Measurements from ENCODE around the gene ATP9B.
A peak's percentile ranks its signal among the peaks of the same experiment; 100 is the strongest.
"Not testable (repeated sequence)": the region's sequence is repeated elsewhere in the genome, so short reads cannot be mapped to it uniquely, and the experiment has no call there.

The ATP9B gene

DNA sequence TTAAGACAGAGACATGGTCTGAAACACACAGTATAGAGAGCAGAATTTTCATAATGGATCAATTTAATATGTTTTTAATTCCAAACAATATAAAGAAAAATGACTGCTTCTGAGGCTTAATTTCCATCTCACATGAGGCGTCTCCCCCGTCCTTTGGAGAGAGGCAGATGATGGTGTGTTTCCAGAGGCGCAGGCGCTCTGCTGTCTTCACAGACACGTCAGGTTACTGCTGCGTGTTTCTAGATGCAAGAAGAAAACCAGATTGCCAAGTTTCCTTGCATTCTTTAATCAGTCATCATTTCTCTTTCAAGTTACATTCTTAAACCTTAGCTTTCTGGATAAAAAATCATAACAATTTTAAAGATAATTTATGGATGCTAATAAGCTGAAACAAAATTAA, 160.2 kb downstream of the ATP9B start:
- no peak for DNase-seq (ENCODE audit: low read depth in 2 of 2)

DNA sequence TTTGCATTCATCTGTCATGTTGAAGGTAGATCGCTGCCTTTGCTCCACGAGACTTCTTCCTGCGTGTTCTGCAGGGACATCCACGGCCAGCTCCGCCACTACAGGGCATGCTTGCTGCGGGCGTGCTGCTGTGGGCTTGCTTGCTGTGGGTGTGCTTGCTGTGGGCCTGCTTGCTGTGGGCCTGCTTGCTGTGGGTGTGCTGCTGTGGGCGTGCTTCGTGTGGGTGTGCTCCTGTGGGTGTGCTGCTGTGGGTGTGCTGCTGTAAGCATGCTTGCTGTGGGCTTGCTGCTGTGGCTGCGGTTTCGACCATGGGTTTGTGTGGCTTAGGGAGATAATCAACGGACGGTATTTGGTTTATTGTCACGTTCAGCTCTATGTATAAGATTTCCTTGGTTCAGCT, 165.2 kb downstream of the ATP9B start:
- no peak for DNase-seq (ENCODE audit: low read depth in 2 of 2)

DNA sequence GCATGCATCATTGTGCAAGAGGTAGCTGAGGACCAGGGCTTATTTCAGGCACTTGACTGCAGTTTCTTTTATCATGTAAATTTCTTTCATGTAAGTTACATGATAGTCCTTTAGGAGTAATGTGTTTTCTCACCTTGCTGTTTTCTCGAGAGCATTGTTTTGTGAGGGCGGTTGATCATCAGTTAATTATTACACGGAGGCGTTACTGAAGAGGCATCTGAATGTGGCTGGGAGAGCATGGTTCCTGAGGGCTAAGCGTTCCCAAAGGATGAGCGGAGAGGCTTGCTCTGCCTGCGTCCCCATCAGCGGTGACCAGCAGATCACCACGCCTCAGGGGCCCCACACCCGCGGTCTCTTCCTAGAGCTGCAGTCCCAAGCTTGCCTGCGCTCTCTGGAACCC, 170.4 kb downstream of the ATP9B start:
- no peak for DNase-seq (ENCODE audit: low read depth in 2 of 2)

DNA sequence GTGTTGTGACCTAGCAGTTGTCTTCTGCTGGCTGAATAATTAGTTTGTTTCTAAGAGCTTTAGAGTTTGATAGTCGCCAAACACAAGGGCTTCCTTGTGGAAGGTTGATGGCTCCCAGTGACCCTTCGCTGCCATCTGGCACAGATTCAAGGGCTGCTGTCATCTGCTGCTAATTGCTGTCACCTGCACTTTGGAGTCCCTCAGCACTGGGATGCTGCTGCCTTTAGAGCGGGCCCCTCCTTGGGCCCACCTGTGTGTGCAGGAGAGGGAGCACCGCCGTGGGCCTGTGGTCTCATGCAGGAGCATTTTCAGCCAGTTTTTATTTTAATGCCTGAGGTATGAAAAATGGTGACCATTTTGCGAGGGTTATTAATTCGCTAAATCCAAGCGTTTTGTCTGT, 172.6 kb downstream of the ATP9B start:
- no peak for DNase-seq (ENCODE audit: low read depth in 2 of 2)

DNA sequence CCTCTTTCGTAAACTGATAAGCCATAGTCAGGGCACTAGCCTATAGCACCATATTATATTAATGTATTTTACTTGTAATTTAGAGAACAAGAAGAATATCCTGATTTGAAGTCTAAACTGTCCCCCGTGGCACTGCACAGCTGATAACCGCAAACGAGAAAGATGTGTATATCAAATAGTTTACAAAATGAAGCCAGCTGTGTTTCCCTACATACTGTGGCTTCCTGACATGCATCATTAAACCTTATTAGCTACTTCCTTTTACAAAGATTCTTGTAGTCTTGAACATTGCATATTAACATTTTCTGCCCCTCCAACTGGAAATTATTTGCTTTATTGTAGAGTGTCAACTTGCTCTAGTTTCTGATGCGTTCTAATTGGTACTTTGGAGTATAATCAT, 173.1 kb downstream of the ATP9B start:
- peak; percentile 19 to 28 for DNase-seq (ENCODE audit: low read depth in 2 of 2)

DNA sequence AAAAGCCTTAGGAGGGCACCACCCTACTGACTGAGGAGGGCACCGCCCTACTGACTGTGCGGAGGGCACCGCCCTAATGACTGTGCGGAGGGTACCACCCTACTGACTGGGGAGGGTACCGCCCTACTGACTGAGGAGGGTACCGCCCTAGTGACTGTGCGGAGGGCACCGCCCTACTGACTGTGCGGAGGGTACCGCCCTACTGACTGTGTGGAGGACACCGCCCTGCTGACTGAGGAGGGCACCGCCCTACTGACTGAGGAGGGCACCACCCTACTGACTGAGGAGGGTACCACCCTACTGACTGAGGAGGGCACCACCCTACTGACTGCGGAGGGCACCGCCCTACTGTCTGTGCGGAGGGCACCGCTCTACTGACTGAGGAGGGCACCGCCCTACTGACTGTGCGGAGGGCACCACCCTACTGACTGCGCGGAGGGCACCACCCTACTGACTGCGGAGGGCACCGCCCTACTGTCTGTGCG, 176.4 kb downstream of the ATP9B start:
- DNase-seq (ENCODE audit: low read depth in 2 of 2), result no peak

DNA sequence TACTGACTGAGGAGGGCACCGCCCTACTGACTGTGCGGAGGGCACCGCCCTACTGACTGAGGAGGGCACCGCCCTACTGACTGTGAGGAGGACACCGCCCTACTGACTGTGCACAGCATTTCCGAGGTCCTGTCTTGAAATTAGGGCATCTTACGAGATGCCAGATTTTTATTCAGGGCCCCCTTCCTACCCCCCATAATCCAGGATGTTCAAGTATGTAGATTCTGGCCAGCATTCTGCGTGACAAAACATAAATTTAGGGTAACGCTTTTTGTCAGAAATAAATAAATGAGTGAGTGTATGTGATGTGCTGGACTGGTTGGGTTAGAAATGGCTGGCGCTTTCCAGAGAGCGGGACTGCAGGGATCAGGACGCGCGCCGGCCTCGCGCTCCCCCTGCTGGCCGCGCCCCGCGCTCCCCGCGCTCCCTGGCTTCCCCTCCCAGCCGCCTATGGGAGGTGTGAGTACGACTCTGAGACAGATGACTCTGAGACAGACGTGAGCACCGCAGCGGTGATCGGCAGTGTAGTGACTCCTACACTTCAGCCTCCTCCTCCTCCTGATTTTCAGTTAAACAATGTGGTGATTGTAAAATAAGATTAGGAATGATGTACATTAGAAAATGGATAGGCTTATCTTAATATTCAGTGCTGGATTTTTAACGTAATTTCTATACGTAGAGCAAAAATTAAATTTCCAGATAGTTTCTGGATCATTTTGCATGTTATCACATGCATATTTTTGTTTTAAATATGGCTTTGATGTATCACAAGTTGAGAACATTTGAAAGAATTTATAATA, 177.3 kb downstream of the ATP9B start:
- DNase-seq (ENCODE audit: low read depth in 2 of 2), result peak; percentile 39 to 41

DNA sequence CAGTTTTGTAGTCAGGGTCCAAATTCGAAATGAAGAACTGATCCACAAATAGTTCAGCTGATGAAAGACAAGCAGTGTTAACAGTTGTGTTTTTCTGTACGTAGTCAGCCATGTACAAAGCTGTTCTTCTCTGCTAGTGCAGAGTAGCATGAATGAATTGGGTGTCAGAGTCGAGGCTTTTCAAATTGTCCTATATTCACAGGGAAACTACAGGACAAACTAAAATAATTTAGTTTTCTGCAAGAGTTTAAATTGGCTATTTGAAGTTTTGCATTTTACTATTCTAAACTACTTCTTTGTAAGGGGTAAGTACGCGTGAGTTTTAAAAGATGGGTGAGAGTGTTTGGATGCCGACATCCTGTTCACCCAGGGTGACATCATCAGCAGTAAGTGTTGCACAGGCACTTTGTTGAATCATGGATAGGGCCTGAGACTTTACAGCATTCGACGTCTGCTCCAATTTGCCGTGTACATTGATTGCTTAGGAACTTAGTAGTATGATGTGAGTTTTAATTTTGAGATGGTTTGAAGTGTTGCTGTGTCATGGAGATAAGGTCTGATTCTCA, 179.4 kb downstream of the ATP9B start:
- no peak for DNase-seq (ENCODE audit: low read depth in 2 of 2)

DNA sequence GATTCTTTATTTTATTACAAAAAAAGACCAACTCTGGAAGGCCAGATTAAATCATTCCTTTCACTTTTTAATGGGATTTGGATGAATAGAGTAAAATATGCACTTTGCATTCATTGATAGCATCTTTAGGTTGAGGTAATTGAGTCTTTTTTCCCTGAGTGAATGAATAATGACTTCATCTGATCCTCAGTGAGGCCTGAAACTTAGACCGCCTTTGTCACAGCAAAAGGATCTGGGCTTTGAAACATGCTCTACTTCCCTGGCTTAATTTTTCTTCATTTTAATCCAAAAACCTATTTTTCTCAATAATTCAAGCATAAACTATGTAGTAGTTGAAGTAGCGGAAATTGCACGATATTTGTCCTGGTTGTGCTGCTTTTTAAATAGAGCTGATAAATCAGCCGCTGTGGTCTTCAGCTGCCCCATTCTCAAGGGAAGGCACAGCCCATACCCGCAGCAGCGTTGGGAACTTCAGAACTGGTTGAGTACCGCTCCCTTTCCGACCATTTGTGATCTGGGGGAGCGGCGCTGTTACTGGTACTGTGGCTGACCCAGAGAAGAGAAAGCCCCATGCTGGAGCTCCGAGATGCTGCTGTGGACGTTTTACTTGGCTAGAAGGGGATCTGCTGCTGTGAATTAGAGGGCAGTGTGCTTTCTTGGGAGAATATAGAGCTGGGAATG, 181.2 kb downstream of the ATP9B start:
- DNase-seq (ENCODE audit: low read depth in 2 of 2), result no peak

DNA sequence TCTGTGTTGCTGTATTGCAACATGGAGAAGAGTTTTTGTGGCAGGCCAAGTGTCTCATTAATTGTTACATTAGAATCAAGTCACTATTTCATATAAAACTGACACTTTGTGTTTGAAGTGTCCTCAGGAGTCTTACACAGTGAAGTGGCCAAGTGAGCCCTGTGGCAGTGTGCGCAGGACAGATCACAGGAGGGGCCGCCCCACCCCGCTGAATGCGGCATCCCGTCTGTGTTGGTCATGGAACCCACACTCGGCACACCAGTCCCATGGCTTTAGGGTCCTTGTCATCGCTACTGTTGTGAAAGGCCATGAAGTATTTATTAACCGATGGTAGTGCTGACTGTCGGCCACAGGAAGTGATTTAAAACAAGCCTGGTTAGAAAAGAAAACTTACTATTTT, 181.8 kb downstream of the ATP9B start:
- DNase-seq (ENCODE audit: low read depth in 2 of 2), result no peak

DNA sequence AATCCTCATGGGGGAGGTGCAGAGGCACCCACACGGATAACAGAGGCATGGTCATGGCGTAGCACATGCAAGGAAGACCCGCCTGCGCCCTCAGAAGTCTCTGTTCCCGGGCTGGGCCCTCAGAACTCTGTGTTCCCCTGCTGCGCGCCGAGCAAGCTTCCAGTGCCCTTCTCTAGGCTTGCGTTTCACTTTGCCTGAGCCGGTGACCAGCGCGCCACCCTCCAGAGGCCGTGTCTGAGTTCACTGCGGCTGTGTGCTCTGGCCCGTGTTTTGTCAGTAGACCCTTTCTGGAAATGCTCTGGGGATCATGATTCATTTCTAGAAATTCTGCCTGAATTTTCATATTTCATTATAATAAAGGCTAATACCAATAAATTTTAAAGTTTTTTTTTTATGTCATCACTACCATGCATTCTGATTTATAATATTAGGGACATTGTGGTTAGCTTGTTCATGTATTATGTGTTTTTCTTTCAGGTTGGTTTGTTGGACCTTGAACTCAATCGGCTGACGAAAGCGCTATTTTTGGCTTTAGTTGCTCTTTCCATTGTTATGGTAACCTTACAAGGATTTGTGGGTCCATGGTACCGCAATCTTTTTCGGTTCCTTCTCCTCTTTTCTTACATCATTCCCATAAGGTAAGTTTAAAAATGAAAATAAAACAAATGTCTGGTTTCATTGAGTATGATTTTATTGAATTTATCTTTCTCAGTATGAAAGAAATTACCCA, 183.9 kb downstream of the ATP9B start:
- no peak for DNase-seq (ENCODE audit: low read depth in 2 of 2)

DNA sequence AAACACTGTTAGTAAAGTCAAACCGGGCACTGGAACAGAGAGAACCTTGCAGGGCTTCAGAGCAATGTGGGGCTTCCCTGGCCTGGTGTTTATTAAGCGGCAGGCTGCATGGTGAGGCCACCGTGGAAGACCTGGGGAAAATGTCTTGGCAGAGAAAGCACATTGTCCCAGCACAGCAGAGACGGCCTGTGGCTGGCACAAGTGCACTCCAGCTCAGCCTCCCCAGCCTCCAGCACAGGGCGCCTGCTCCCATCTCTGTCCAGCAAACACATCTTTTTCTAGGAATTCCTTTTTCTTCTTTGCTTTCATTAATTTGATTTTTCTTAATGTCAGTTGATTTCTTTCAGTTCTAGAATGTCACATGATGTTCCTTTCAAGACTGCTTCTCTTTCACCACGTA, 188.3 kb downstream of the ATP9B start:
- DNase-seq (ENCODE audit: low read depth in 2 of 2), result no peak

DNA sequence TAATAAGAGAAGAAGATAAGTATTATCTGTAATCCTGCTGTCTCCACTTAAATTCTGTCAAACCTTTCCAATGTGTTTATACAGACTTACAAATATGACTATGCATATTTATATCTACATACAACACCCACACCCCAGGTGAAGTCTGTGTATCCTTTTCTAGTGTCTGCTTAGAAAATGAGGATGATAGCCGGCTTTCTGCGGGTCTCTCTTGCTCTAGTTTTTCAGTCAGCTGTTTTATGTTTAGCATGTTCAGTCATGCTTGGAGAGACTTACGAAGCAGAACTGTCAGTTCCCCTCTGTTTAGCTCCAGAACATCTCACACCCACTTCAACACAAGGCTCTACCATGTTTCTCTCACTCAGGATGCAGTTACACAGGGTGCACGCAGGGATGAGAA, 189.3 kb downstream of the ATP9B start:
- no peak for DNase-seq (ENCODE audit: low read depth in 2 of 2)

DNA sequence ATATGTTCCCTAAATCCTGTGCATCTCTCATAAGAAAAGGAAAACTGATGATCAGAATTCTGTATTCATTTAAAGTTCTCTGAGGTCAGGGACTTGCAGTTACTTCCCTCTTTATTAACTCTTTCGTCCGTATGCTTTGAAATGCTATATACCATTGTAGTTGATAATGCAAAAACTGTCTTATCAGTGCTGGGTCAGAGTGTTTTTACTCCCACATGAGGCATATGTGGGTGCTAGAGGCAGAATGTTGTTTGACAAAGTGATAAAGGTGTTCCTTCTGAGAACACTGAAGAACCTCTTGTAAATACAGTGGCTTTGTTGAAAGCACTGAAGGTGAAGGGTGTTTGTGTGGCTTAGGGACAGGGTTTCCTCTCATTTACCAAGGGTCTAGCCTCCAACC, 190.0 kb downstream of the ATP9B start:
- no peak for DNase-seq (ENCODE audit: low read depth in 2 of 2)

DNA sequence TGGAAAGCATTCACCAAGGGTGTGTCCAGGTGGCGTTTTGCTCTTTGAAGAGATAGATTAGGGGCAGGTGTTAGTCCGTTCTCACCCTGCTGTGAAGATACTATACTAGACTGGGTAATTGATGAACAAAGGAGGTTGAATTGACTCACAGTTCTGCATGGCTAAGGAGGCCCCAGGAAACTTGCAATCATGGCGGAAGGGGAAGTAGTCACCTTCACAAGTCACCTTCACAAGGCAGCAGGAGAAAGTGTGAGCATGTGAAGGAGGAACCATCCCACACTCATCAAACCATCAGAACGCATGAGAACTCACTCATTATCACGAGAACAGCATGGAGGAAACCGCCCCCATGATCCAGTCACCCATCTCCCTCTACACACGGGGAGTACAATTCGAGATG, 190.8 kb downstream of the ATP9B start:
- DNase-seq (ENCODE audit: low read depth in 2 of 2), result no peak

DNA sequence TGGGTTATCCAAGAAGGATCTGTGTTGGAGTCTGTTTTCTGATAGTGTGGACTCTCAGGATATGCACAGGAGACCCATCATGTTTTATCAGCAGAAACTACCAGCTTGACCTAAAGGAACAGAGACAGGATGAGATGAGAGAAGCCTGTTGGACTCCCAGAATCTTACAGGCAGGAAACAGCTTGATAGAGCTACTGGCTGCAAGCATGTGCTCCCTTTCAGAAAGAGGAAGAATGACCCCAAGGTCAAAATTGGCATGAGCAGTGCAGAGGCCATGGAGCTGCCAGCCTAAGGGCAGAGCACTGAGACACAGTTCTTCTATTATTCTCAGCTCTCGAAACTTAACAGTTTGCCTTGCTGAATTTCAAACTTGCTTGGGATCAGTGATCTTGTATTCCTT, 191.3 kb downstream of the ATP9B start:
- no peak for DNase-seq (ENCODE audit: low read depth in 2 of 2)

DNA sequence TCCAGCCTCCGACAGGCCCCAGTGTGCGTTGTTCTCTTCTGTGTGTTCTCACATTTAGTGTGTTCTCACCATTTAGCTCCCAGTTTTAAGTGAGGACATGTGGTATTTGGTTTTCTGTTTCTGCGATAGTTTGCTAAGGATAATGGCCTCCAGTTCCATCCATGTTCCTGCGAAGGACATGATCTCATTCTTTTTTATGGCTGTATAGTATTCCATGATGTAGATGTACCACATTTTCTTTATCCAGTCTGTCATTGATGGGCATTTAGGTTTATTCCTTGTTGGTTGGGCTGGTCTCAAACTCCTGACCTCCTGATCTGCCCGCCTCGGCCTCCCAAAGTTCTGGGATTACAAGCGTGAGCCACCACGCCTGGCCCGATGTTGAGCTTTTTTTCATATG, 195.9 kb downstream of the ATP9B start:
- DNase-seq (ENCODE audit: low read depth in 2 of 2), result not testable (repeated sequence)

DNA sequence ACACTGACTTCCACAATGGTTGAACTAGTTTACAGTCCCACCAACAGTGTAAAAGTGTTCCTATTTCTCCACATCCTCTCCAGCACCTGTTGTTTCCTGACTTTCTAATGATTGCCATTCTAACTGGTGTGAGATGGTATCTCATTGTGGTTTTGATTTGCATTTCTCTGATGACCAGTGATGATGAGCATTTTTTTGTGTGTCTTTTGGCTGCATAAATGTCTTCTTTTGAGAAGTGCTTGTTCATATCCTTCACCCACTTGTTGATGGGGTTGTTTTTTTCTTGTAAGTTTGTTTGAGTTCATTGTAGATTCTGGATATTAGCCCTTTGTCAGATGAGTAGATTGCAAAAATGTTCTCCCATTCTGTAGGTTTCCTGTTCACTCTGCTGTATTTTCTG, 202.6 kb downstream of the ATP9B start:
- not testable (repeated sequence) for DNase-seq (ENCODE audit: low read depth in 2 of 2)

DNA sequence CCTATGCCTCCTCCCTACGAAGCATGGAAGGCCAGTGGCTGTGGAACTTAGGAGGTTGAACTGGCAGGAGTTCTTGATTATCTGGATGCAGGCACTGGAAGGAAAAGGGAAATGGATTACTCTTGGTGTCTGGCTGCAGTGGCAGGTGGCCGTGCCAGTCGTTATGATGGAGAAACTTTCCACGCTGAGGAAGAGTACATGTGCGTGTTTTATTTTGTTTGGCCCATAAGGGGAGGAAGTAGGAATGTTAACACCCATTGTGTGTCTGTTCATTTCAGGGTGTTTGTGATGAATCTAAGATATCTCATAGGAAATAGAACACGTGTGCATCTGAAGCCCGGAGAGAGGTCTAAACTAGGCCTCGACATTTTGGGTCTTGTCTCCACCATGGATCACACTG, 203.7 kb downstream of the ATP9B start:
- DNase-seq (ENCODE audit: low read depth in 2 of 2), result no peak

DNA sequence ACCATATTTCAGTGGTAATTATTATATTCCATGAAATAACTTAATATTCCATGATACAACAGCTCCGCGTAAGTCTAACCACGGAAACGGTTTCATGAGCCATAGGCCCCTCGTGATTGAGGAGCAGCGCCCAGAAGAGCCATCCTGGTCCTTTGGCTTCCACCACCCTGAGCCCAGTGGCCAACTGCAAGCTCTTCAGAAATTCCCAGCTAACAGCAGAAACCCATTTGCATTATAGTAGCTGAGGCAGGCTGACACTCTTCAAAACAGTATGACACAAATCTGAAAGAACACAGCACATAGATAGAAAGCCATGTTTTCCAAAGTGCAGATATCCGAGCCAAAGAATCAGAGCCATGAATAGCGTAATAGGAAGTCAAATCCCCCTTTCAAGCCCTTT, 205.6 kb downstream of the ATP9B start:
- DNase-seq (ENCODE audit: low read depth in 2 of 2), result no peak

DNA sequence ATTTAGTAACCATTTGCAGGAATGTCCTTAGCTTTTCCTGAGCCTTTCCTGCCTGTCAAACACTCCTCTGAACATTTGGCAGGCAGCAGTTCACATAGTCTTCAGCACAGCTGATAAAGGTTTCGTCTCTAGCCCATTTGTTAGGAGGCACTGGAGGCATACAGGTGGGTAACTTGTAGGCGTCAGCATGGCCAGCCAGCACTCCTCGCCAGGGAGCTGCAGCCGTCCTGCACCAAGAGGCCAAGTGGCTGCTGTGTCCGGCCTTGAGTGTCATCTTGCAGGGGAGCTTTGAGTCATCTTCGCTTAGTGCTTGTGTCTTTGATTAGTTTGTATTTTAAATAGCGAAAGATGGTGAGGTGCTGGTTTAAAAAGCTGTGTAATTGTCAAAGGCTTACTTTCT, 206.3 kb downstream of the ATP9B start:
- no peak for DNase-seq (ENCODE audit: low read depth in 2 of 2)

DNA sequence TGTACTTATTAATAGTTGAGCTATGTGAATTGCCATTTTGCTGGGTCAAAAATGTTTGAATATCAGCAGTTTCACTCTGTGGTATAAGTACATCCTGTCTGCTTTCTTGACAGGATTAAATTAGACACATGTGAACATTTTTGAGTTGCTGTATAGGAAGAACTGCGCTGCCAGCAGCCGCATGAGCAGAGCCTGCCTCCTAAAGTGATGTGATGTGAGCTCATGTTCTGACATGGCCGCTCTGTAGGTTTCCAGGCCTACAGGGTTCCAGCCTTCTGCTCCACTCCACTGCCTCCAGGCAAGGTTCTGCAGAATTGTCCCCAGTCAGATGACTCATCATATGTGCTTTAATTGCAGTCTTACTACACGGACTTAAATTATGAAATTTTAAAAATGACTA, 206.8 kb downstream of the ATP9B start:
- DNase-seq (ENCODE audit: low read depth in 2 of 2), result peak in 1 of 2 experiments; percentile 0

Data from fibroblast of skin of left quadriceps (primary cell).